HCEC 1CT (cell line): Measurements from ENCODE around the gene UBA1.

Experiments used
- DNase-seq: peaks from one replicate; pipeline ENCODE4 v3.0.0-alpha.2; 2017

The UBA1 gene

GRCh38 chrX:47170861-47171692 is 22.6 kb upstream of the UBA1 start:
- no peak for DNase-seq

DNA sequence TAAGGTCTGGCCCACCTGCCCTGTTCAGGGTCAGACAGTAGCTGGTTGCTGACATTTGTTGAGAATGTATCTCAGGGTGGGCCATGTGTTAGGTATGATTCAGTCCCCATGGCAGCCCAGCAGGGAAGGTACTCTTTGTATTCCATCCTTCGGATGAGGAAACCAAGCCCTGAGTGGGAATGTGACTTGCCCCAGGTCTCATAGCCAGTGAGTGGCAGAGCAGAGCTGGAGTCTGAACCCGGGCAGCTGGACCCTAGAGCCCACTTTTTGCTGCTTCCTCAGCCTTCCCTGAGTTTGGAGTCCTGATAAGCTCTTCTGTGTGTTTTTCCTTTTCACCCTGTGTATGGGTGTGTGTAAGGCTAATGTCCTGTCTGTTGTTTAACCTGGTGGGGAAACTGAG is 21.6 kb upstream of the UBA1 start:
- DNase-seq, result no peak

DNA sequence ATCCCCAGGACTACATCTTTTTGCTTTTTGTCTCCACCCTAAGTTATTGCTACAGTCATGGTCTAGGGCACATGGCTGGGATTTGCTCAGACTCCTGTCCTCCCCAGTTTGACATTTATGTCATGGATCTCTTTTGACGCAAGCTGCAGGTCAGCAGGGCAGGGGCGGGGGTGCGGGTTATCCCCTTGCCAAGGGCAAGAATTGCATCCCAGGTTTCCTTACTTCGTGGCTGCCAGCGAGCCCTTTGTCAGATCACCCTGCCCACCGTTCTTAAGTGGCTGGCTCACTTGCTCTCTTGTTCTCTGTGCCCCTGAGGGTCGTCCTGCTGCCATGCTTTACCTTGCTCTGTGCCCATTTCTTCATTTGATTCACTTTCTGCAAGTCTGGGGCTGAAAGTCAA is 21.1 kb upstream of the UBA1 start:
- DNase-seq, result no peak

- DNase-seq, result no peak
Observed at GRCh38 chrX:47172971-47173792, 20.4 kb upstream of the UBA1 start.

DNA sequence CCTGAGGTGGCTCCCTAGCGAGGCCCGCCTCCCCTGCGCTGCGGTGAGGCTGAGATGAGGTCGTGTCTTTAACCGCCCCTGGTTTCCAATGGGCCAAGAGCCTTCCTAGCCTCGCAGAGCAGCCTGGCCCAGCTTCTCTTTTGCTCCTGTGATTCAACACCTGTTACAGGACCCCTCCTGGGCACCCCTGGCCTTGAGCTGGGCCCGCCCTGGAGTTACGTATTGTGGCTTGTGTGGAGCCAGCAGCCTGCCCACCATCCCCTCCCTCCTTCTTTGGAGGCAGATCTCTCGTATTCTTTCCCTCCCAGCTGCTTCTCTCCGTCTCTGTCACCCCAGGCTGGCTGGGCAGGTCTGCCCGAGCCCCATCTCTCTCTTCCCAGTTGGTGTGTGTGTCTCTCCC is 19.3 kb upstream of the UBA1 start:
- no peak for DNase-seq

GRCh38 chrX:47174846-47175587 is 18.6 kb upstream of the UBA1 start:
- no peak for DNase-seq

- no peak for DNase-seq
Observed at GRCh38 chrX:47175588-47175980, 18.0 kb upstream of the UBA1 start.

DNA sequence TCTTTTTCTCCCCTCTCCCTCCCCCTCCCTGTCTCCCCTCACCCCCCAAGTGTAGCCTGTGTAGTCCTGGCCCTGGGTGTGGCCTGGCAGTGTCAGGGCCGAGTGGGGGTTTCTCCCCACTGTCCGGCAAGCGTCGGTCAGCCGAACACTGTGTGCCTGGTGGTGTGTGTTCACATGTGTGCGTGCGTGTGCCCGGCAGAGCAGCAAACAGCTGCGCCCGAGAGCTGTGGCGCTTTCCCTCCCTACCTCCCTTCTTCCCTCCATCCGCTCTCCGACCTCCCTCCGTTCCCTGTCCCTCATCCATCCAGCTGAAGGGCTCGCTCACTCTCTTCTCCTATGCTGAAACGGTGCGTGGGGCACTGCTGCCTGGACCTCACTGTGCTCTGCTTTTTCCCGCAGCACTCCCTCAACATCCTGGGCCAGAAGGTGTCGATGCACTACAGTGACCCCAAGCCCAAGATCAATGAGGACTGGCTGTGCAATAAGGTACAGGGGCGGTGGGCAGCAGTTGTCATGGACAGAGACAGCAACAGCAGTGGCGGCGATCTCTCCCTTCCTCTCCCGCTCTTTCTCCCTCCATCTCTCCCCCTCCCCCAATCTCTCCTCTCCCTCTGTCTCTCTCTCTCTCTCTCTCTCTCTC is 17.4 kb upstream of the UBA1 start:
- no peak for DNase-seq

GRCh38 chrX:47177079-47177478 is 16.6 kb upstream of the UBA1 start:
- no peak for DNase-seq

- no peak for DNase-seq
Observed at GRCh38 chrX:47178337-47178736, 15.3 kb upstream of the UBA1 start.

- no peak for DNase-seq
Observed at GRCh38 chrX:47179221-47179927, 14.3 kb upstream of the UBA1 start.

GRCh38 chrX:47179928-47180255 is 13.7 kb upstream of the UBA1 start:
- DNase-seq, result no peak

- DNase-seq, result no peak
Observed at GRCh38 chrX:47180346-47180745, 13.3 kb upstream of the UBA1 start.

DNA sequence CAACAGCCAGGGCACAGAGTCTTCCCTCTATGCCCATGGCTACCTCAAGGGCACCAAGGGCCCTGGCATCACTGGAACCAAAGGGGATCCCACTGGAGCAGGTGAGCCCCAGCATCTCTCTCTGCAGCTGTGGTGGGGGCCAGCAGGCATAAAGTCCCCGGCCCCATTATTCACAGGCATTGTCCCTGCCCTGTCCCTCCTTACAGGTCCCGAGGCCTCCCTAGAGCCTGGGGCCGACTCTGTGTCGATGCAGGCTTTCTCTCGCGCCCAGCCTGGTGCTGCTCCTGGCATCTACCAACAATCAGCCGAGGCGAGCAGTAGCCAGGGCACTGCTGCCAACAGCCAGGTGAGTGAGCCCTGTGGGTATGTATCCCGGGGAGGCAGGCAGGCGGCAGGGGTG is 12.3 kb upstream of the UBA1 start:
- no peak for DNase-seq

DNA sequence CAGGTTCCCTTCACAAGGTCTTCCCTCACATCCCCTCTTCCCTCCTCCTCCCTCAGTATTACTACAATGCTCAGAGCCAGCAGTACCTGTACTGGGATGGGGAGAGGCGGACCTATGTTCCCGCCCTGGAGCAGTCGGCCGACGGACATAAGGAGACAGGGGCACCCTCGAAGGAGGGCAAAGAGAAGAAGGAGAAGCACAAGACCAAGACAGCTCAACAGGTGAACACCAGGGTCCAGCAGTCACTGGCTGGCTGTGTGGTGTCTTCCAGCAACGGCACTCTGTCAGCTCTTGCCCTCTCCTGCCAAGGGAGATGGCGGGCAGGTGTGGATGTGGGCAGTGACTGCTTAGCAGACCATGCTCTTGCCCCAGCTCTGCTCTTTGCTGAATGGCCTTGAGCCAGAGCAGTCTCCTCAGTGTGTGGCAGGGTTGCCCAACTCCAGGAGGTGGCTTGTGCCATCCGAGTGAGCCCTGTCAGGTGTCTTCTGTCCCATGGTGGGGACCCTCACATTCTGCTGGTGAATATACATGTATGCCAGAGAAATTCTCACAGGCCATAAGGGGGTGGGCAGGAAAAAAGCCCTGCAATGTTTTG is 11.4 kb upstream of the UBA1 start:
- no peak for DNase-seq

- DNase-seq, result no peak
Observed at GRCh38 chrX:47184486-47184885, 9.1 kb upstream of the UBA1 start.

GRCh38 chrX:47185241-47185640 is 8.4 kb upstream of the UBA1 start:
- no peak for DNase-seq

- no peak for DNase-seq
Observed at GRCh38 chrX:47186096-47186740, 7.4 kb upstream of the UBA1 start.

GRCh38 chrX:47187106-47187677 is 6.4 kb upstream of the UBA1 start:
- DNase-seq, result no peak

GRCh38 chrX:47189906-47190305 is 3.7 kb upstream of the UBA1 start:
- no peak for DNase-seq
